ENCODE results near the gene PCBP1. TPM values are rescaled to one million over a fixed set of nuclear protein-coding genes. Genes with fewer than 3 reads are reported as not detected.

Gene PCBP1
- total and polyA plus RNA-seq, 9 of the 15 experiments (the other 6 are each of a cell fraction or from before 2014, with no cell fraction given), result 19.2 to 407 (median 78.1) TPM

GRCh38 chr2:70121627-70122372, 34.5 kb downstream of the PCBP1 start (continued):
- TF ChIP-seq CREB3 (tag; conservative IDR thresholded peaks at IDR 0.05; ENCODE audit: low read depth), result 0 out of 2 replicates have a peak, but pooled peaks have one; percentile 32
- no peak for TF ChIP-seq DNMT1 (IDR thresholded peaks at IDR 0.05)
- no peak for TF ChIP-seq NR2F6 (CRISPR knock-in tag; IDR thresholded peaks at IDR 0.05)
- no peak for TF ChIP-seq PHF8 (IDR thresholded peaks at IDR 0.05; ENCODE audit: borderline replicate concordance, low read length)
- no peak for TF ChIP-seq NR2C1 (IDR thresholded peaks at IDR 0.05)
- TF ChIP-seq NR2C1 (tag; IDR thresholded peaks at IDR 0.05), result peak; percentile 9; the same call in 1 of the 2 replicates
- TF ChIP-seq MCM7 (IDR thresholded peaks at IDR 0.05), result 0 out of 4 replicates have a peak, but pooled peaks of 1 of the 2 experiments have one; percentile 4
- TF ChIP-seq XRCC3 (IDR thresholded peaks at IDR 0.05), result no peak
- TF ChIP-seq ELF1 (tag; IDR thresholded peaks at IDR 0.05), result 0 out of 2 replicates have a peak, but pooled peaks have one; percentile 35
- peak; percentile 13; the same call in 1 of the 2 replicates for TF ChIP-seq SPI1 (IDR thresholded peaks at IDR 0.05; ENCODE audit: borderline replicate concordance, low read depth, low read length)
- TF ChIP-seq, protein P1, sequence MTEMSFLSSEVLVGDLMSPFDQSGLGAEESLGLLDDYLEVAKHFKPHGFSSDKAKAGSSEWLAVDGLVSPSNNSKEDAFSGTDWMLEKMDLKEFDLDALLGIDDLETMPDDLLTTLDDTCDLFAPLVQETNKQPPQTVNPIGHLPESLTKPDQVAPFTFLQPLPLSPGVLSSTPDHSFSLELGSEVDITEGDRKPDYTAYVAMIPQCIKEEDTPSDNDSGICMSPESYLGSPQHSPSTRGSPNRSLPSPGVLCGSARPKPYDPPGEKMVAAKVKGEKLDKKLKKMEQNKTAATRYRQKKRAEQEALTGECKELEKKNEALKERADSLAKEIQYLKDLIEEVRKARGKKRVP (CRISPR knock-in tag; IDR thresholded peaks at IDR 0.05), result peak; percentile 7; the same call in 1 of the 2 replicates
- 0 out of 2 replicates have a peak, but pooled peaks have one; percentile 38 for TF ChIP-seq ZNF766 (CRISPR knock-in tag; conservative IDR thresholded peaks at IDR 0.05)
- no peak for TF ChIP-seq ZNF140 (CRISPR knock-in tag; IDR thresholded peaks at IDR 0.05)
- TF ChIP-seq DACH1 (IDR thresholded peaks at IDR 0.05; ENCODE audit: partially characterized antibody), result no peak
- peak; percentile 78 for TF ChIP-seq DMBX1 (CRISPR knock-in tag; IDR thresholded peaks at IDR 0.05; ENCODE audit: borderline replicate concordance)
- TF ChIP-seq TCFL5 (CRISPR knock-in tag; conservative IDR thresholded peaks at IDR 0.05), result 0 out of 2 replicates have a peak, but pooled peaks have one; percentile 3
- 0 out of 2 replicates have a peak, but pooled peaks have one; percentile 35 for TF ChIP-seq ZBTB17 (CRISPR knock-in tag; IDR thresholded peaks at IDR 0.05)
- TF ChIP-seq CLOCK (CRISPR knock-in tag; IDR thresholded peaks at IDR 0.05; ENCODE audit: borderline replicate concordance), result no peak
- peak; percentile 14; the same call in 1 of the 2 replicates for TF ChIP-seq CXXC5 (CRISPR knock-in tag; IDR thresholded peaks at IDR 0.05)
- TF ChIP-seq NR4A1 (CRISPR knock-in tag; IDR thresholded peaks at IDR 0.05), result no peak
- TF ChIP-seq NR4A1 (tag; IDR thresholded peaks at IDR 0.05), result peak; percentile 48; the same call in 1 of the 2 replicates

Data from K562 (cell line).